HCEC 1CT (cell line): ENCODE data around the gene NOXA1.
"Not testable (repeated sequence)": the region's sequence is repeated elsewhere in the genome, so short reads cannot be mapped to it uniquely, and the experiment has no call there.

Source experiments
- DNase-seq: peaks from one replicate; pipeline ENCODE4 v3.0.0-alpha.2; 2017

The NOXA1 gene

GRCh38 chr9:137422604-137423513 is at the start of gene NOXA1, which contains the start of gene EXD3:
TSS of gene NOXA1 (plus strand) at chr9:137423393. CDS start at chr9:137423530, 137 bp downstream.
TSS of gene EXD3 (minus strand) at chr9:137423162. CDS start at chr9:137395357, 27,805 bp downstream.
- peak; percentile 86 for DNase-seq

DNA sequence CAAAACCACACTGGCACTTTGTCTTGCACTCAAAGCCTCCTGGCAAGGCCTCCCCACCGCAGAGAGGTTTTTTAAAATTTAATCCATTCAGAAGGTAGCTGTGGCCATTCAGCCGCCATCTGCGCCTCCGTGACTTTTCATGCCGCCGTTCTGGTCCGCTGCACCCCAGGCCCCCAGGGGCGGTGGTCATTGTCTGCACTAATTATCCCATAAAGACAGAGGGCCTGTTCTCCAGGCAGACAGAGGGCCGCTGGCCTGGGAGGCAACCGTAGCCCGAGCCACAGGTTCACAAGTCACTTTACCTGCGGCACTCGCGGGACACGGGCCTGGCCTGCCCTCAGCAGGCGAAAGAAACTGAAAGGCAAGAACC is 49.6 kb upstream of the NOXA1 start:
- DNase-seq, result no peak

DNA sequence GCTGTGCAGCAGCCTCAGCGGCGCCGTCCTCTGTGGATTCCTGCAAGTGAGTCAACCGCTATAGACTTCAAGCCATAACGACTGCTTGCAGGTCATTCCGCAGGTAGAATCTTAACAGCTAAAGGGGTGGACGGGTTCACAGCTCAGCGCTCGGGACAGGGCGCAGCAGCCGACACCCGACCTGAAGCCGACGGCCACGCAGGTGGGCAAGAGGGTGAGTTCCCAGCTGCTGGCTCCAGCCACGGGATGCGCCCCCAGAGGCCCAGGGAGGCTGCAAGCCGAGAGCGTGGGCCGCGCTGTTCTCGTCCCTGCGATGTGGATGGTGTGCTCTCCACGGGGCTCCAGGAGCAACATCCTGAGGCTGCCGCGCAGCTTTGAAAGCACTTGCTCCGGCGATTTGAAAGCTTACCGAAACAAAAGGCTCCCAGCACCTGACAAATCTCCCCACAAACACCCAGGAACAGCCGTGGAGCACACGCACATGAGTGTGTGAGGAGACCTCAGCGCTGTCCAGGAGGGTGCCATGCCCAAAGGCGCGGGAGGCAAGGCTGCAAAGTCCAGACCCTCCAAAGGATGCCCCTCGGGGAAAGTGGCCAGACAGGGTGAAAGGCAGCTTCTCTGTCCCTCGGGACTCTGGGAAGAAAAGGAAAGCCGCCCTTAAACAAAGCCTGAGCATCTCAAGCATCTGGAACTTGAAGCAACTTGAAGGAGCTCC is 48.9 kb upstream of the NOXA1 start:
- DNase-seq, result no peak

DNA sequence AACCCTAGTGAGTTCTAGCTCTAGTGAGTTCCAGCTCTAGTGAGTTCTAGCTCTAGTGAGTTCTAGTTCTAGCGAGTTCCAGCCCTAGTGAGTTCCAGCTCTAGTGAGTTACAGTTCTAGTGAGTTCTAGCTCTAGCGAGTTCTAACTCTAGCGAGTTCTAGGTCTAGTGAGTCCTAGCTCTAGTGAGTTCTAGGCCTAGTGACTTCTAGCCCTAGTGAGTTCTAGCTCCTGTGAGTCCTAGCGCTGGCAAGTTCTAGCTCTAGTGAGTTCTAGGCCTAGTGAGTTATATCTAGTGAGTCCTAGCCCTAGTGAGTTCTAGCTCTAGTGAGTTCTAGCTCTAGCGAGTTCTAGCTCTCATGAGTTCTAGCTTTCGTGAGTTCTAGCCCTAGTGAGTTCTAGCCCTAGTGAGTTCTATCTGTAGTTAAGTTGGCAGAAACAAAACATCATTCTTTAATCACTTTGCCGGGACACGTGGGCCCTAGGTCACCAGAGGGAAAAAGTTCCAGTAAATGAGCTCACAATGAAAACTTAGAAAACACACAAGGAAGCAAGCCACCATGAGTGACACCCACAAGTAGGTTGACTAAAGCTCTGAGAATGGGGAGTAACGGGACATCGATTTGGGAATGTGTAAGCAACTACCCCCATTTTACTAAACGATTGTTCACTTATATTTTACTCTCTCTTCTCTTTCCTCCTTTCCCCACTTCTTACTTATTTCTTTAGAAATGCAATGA is 47.7 kb upstream of the NOXA1 start:
- DNase-seq, result no peak

GRCh38 chr9:137376386-137376785 is 46.8 kb upstream of the NOXA1 start:
- DNase-seq, result no peak

- not testable (repeated sequence) for DNase-seq
Measured at GRCh38 chr9:137378688-137379410, 44.3 kb upstream of the NOXA1 start.

DNA sequence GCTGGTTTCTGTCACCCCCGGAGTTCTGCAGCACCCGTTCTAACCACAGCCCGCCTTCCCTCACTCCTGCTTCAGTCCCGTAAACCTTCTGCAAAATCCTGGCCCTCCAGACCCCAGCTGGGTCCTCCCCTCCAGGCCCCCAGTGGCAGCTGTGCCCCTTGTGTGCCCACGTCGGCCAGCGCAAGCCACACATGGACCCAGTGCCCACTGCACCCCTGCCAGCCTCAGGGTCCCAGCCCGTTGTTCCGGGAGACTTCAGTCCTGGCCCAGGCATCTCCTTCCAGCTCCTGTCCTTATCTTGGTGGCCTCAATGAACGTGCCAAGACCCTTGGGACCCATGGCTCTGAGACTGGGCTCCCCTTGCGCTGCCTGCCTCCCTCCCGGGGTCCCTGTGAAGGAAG is 43.4 kb upstream of the NOXA1 start:
- DNase-seq, result no peak

GRCh38 chr9:137380171-137380570 is 43.0 kb upstream of the NOXA1 start:
- DNase-seq, result no peak

DNA sequence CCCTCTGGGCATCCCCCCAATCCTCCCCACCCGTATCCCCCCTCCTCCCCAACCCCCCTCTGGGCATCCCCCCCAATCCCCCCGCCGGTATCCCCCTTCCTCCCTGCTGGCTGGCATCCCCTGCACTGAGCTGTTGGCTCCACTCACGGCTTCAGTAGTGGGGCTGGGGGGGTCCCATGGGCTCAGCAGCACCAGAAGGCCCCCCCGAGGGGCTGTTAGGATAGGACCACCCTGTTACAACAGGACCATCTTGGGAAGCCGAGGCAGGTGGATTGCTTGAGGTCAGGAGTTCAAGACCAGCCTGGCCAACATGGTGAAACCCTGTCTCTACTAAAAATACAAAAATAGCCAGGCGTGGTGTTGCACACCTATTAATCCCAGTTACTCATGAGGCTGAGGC is 42.6 kb upstream of the NOXA1 start:
- DNase-seq, result no peak

GRCh38 chr9:137381501-137382443 is 41.4 kb upstream of the NOXA1 start:
- no peak for DNase-seq

DNA sequence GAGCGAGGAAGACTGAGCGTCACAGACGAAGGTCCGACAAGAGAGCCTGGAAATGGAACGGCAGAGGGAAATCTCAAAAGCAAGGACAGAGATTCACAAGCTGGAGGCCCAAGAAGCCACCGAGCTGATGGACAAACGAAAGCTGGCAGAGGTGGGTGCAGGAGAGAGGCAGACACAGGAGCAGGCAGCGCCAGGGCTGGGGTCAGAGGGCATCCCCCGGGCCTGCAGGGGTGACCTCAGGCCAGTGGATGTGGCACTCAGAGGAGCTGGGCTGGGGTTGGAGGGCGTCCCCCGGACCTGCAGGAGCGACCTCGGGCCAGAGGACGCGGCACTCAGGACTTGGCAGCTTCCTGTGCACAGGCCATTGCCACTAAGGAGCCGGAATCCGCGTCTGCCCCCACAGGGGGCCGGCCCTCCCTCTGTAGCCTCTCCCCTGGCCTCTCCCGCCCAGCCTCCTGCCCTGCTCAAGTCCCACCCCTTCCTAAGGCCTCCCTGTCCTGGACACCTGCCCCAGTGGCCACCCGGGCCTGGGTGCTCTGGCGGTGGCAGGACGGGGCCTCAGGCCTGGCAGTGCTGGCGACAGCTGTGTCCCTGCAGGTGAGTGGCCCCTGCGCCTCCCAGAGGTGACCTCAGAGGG is 40.6 kb upstream of the NOXA1 start:
- DNase-seq, result no peak

- no peak for DNase-seq
Measured at GRCh38 chr9:137383081-137383783, 40.0 kb upstream of the NOXA1 start.

DNA sequence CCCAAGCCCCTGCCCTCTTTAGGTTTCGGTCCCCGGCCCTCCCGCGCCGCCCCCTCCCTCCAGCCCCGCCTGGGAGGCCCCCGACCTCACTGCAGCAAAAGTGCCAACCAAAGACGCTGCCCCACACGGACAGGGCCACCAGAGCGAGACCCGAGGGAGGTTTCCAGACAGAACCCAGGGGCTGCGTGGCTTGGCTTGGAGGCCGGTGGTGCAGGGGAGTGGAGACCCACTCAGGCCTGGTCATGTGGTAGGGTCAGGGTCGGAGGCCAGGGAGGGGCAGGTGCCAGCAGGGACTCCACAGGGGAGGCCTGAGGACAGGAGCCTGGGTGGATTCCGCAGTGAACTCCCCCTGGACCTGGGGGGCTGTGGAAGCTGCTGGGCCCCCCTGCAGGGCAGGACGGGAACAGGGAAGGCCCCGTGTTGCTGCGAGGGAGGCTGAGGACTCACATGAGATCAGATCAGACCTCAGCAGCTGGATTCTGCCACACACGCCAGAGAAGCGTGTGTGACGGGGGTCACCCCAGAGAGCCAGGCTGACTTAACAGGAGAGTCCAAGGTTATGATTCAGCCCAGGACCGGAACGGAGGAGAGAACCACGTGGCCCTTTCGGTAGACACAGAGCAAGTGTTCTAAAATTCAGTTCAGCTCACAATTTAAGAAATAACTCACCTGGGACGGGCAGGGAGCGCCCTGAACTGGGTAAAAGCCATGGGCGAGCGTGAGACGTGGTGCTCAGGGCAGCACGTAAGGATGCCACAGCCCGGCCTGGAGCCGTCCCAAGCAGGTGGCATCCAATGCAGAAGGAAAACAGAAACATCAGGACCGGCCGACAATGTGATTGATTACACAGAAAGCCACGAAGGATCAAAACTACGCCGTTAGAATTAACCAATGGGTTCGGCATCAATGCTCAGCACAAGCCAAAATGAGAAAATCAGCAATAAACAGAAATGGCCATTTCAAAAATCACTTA is 39.1 kb upstream of the NOXA1 start:
- DNase-seq, result peak; percentile 10

DNA sequence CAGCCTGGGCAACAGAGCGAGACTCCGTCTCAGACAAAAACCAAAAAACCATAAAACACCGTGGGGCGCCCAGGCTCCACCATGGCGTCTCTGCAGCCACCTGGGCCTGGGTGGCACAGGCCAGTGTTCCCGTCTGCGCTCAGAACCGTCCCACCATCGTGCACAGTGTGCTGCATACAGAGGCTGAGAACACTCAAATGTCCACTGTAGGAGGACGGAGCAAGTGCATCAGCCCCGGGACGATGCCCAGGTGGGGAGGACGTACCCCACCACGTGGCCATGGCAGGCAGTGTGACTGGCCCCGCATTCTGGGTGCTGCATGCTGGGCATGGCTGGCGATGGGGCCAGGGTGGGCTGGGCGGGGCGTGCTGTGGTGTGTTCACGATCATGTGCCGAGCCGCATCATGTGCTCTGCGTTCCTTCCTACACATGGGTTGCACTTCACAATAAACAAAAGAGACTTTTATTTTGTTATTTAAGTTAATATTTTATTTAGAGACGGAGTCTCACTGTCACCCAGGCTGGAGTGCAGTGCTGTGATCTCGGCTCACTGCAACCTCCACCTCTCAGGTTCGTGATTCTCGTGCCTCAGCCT is 38.0 kb upstream of the NOXA1 start:
- DNase-seq, result no peak

GRCh38 chr9:137386507-137387113 is 36.6 kb upstream of the NOXA1 start:
- not testable (repeated sequence) for DNase-seq

DNA sequence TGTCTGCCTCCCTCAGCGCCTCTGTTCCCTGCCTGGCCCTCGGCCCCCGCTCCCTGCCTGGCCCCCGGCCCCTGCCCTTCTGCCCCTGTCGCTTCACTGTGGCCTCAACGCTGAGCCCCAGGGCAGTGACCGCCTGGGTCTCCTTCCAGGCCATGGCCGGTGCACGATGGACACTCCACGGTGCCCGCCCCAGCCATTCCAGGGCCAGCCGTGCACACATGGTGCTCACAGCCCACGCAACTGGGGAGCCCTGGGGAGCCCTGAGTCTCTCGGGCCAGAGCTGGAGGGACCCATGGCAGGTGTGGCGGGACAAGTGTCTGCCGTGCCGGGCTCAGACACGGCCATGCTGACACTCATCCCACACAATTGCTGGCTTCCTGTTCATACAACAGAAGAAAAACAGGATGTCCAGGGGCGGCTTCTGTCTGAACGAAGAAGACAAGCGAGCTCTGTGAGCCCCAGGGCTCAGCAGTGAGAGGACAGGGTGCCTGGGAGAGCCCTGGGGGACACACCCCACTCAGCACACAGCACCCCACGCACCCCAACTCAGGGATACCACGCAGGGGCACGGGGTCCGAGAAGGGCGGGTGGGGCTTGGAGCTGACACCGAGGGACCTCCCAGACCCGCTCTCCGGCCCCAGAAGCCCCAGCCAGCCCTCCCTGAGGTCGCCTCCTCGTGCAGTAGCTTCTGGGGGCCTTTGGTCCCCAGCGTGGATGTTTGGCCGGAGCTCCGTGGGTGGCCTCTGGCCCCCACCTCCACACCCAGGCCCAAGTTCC is 35.9 kb upstream of the NOXA1 start:
- no peak for DNase-seq

GRCh38 chr9:137387891-137388560 is 35.2 kb upstream of the NOXA1 start:
- DNase-seq, result no peak
